Heart left ventricle (tissue), 16 donors: ENCODE results near the gene PRDM10. TPM values are rescaled to one million over a fixed set of nuclear protein-coding genes. Genes with fewer than 3 reads are reported as not detected.
A peak's percentile ranks its signal among the peaks of the same experiment; 100 is the strongest.
"Not testable (repeated sequence)": the region's sequence is repeated elsewhere in the genome, so short reads cannot be mapped to it uniquely, and the experiment has no call there.

ENCODE experiments used
- ATAC-seq, 4 donors: fragments of 200-7000 bp; cut with Tn5 transposase; one replicate each; pipeline ENCODE4 v1.9.1; 2020 to 2022; ENCODE audit warnings: moderate library complexity in 4 of 4, mild to moderate bottlenecking in 3 of 4, moderate number of reproducible peaks in 1 of 4
- DNase-seq, 5 donors: peaks; one replicate each; pipeline ENCODE4 v3.0.0-alpha.2; 2020
- H3K27ac ChIP-seq, 12 donors: fragments of 200-600 bp; sonication (generic) in 4 of 12; one replicate each; pipeline versions ENCODE4 v1.5.0 to v1.8.0; 2016 to 2022; ENCODE audit warnings: mild to moderate bottlenecking in 2 of 12
- H3K27me3 ChIP-seq, 9 donors: fragments of 200-600 bp; sonication (generic) in 2 of 9; one replicate each; pipeline versions ENCODE4 v1.5.1 to v1.8.0; 2016 to 2022; ENCODE audit warnings: mild to moderate bottlenecking in 3 of 9
- H3K36me3 ChIP-seq, 9 donors: fragments of 200-600 bp; sonication (generic) in 2 of 9; one replicate each; pipeline versions ENCODE4 v1.5.0 to v1.8.0; 2018 to 2022; ENCODE audit warnings: mild to moderate bottlenecking in 2 of 9
- H3K4me1 ChIP-seq, 12 donors: fragments of 200-600 bp; sonication (generic) in 4 of 12; one replicate each; pipeline versions ENCODE4 v1.5.0 to v1.8.0; 2016 to 2022; ENCODE audit warnings: mild to moderate bottlenecking in 3 of 12
- H3K4me3 ChIP-seq, 12 donors: fragments of 200-600 bp; sonication (generic) in 4 of 12; one replicate each; pipeline versions ENCODE4 v1.5.0 to v1.8.0; 2017 to 2022; ENCODE audit warnings: mild to moderate bottlenecking in 9 of 12, moderate library complexity in 4 of 12
- H3K9me3 ChIP-seq, 12 donors: fragments of 200-600 bp; sonication (generic) in 4 of 12; one replicate each; pipeline versions ENCODE4 v1.5.0 to v1.8.0; 2016 to 2022; ENCODE audit warnings: mild to moderate bottlenecking in 1 of 12
- POLR2A ChIP-seq, 2 donors: fragments of 450-650 bp; IDR thresholded peaks; one replicate each; pipeline ENCODE4 v1.6.1; 2017; ENCODE audit warnings: antibody characterized with exemption in 2 of 2, mild to moderate bottlenecking in 2 of 2, moderate library complexity in 2 of 2
- WGBS, 4 donors: extraction: QIAGEN DNeasy Blood & Tissue Kit in 2 of 4; methylation state at CpG; one replicate each; pipeline versions ENCODE4 v1.1.5 to v1.1.7; 2013 to 2018; 5-methylcytosine and 5-hydroxymethylcytosine counted together
- intact Hi-C, 10 donors: fragments of 100-400 bp; cut with DNase I; formaldehyde crosslinking; loops; one replicate each; pipeline versions ENCODE4 v1.11.1 to v1.14.2; 2022
- polyA plus RNA-seq, 2 donors: library from polyadenylated mRNA; stranded (reverse); fragments of 200-250 nt; gene quantifications; one replicate each; pipeline ENCODE4 v1.2.3, GENCODE V29; 2013
- total RNA-seq, 9 donors: library from RNA; depleted of rRNA in 2 of 9; stranded (reverse); fragments of >200 nt in 2 of 9; fragmentation: NEBNext Ultra II Directional in 3 of 9; extraction: Animal tissue kit (Norgen Biotek cat#: 25700) in 3 of 9; gene quantifications; one replicate each; pipeline versions ENCODE4 v1.1.0 to v1.2.4, GENCODE V29; 2016 to 2023
- TF ChIP-seq, protein P1 (sequence below), 12 donors: fragments of 200-600 bp; sonication (generic) in 4 of 12; IDR thresholded peaks; one replicate each; pipeline versions ENCODE4 v1.5.0 to v1.8.0; 2018 to 2022; ENCODE audit warnings: antibody characterized with exemption in 12 of 12, mild to moderate bottlenecking in 5 of 12
- donor health status: ischemic (EF 13 %, LVEDD 7.1; RV severe dilation, severe dysfunction).
- donor health status: healthy with polysubstance abuse.
- donor health status: DM: no; HTN: yes; CAD: no.
- donor health status: DM: no; HTN: no; CAD: no.
- donor health status: ischemic (EF 25% LVEDD 6.9; RV normal size, moderate dysfunction).
- donor health status: ischemic (EF 25% LVEDD 5.7; RV mildly dilated, moderate dysfunction).
- donor health status: healthy.
- donor health status: DM: yes; HTN: yes; CAD: no.
- donor health status: ischemic (EF 35%, LVEDD 5.7; RV mildly dilated, moderate dysfunction).
- donor health status: nonischemic (EF 11% LVEDD 7.7; RV severe dilation, severe dysfunction).
- donor health status: DM: yes; HTN: yes; CAD: no.
- donor health status: PGD.
- donor health status: ischemic (EF 29% LVEDD 5.4; RV normal size, mild dysfunction).
- donor health status: nonischemic (EF 23%, LVEDD 6.1; RV moderate dilation, normal function).

PRDM10 gene
- total and polyA plus RNA-seq, 11 donors = 1.6 to 6.8 (median 4.4) TPM

DNA sequence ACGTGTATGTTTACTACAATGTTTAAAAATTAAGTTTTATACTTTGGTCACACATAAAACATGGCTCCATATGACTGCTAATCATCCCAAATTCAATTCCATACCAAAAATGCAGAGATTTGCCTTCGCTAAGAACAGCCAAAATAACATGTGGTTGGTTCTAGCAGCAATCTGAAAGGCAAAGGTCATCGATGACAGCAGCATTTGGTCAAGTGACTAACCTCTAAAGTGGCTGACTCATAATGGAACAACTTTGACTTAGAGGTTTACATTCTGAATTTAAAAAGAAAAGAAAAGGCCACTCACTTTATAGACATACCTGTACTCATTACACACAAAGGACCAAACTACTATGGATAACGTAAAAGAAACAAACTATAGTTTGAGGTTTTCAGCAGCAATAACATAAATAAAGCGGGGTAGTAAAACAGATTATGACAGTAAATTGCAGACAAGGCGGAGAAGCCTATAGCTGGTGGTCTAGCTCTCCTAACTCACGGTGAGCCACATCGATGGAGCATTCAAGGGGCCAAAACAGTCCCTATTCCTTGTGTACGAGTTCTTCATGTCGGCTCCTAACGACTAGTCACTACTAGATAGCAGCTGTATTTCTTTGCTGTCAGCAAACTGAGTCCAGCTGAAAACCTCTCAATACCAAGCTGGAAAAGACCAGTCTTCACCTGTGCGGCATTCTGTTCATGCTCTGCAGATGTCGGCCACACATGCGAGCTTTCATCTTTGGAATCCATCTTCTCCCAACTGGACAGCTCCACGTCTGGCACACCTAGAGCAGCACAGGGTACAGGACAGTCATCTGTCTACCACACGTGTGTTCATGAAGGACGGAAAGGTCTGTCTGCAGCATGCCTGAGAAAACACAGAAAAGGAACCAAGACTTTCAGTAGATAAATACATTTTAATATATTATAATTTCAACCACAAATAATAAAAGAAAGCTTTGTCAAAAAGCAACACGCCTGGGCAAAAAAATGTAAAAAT lies 42.1 kb downstream of the PRDM10 start:
- Histone ChIP-seq H3K27me3 (no peaks in the 10 kb centered on the region), H3K9me3 (no peaks in the 10 kb centered on the region), H3K36me3 (peaks cover 0 to 38% (median 23%) of the 10 kb centered on the region in 9 donors), H3K4me3 (no peak overlapping the region), H3K27ac (no peak overlapping the region), H3K4me1 (peaks cover 0 to 6% (median 0%) of the 10 kb centered on the region in 12 donors)
- intact Hi-C loops = no loop called here
- ATAC-seq = peak in 2 of 4 donors; percentile 43 to 45
- TF ChIP-seq, protein P1, sequence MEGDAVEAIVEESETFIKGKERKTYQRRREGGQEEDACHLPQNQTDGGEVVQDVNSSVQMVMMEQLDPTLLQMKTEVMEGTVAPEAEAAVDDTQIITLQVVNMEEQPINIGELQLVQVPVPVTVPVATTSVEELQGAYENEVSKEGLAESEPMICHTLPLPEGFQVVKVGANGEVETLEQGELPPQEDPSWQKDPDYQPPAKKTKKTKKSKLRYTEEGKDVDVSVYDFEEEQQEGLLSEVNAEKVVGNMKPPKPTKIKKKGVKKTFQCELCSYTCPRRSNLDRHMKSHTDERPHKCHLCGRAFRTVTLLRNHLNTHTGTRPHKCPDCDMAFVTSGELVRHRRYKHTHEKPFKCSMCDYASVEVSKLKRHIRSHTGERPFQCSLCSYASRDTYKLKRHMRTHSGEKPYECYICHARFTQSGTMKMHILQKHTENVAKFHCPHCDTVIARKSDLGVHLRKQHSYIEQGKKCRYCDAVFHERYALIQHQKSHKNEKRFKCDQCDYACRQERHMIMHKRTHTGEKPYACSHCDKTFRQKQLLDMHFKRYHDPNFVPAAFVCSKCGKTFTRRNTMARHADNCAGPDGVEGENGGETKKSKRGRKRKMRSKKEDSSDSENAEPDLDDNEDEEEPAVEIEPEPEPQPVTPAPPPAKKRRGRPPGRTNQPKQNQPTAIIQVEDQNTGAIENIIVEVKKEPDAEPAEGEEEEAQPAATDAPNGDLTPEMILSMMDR (IDR thresholded peaks at IDR 0.05) = no peak
- TF ChIP-seq POLR2A (IDR thresholded peaks at IDR 0.05) = no peak
- DNase-seq = no peak
- WGBS, 4 donors = 90 to 96% (median 94%) methylated on average over 18 of the region's 18 CpGs

DNA sequence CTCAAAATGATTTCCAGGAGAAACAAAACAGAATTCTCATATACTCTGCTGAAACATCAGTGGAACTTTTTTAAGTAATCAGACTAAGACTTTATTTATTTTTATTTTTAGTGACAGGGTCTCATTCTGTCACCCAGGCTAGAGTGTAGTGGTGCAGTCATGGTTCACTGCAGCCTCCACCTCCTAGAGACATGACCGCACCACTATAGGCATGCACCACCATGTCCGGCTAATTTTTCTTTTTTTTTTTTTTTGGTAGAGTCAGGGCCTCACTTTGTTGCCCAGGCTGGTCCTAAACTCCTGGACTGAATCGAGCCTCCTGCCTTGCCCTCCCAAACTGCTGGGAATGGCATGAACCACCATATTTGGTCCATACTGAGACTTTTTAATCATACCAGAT lies 42.9 kb downstream of the PRDM10 start:
- ATAC-seq (no peak), DNase-seq (no peak)
- TF ChIP-seq, protein P1 (IDR thresholded peaks at IDR 0.05) = no peak
- TF ChIP-seq POLR2A (IDR thresholded peaks at IDR 0.05) = no peak
- intact Hi-C loops = no loop called here
- Histone ChIP-seq H3K27me3 (no peaks in the 10 kb centered on the region), H3K9me3 (no peaks in the 10 kb centered on the region), H3K27ac (no peak overlapping the region), H3K36me3 (peaks cover 0 to 45% (median 28%) of the 10 kb centered on the region in 9 donors), H3K4me1 (peaks cover 0 to 6% (median 0%) of the 10 kb centered on the region in 12 donors), H3K4me3 (no peak overlapping the region)
- WGBS, 4 donors = 91 to 99% (median 98%) methylated on average over 3 of the region's 3 CpGs

DNA sequence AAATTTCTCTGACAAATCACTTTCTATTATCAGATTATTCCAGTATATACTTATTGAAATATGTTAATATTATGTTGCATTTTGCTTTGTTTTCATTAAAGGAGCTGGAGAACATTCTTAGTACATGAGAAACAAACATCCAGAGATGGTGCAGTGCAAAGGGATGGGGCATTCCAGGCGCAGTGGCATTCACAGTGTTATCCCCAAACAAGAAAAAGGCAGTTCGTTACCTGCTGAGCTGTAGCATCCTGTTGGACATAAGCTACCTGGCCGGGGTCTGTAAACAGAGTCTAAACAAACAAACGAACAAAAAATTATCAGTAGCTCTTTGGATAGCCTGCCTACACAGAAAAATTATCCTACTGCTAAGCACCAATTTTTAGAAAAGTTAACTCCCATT lies 47.4 kb downstream of the PRDM10 start:
- Histone ChIP-seq H3K27me3 (no peaks in the 10 kb centered on the region), H3K36me3 (peaks cover 0 to 41% (median 28%) of the 10 kb centered on the region in 9 donors), H3K9me3 (no peaks in the 10 kb centered on the region), H3K4me3 (no peak overlapping the region), H3K27ac (no peak overlapping the region), H3K4me1 (peaks cover 0 to 10% (median under 1%) of the 10 kb centered on the region in 12 donors)
- intact Hi-C loops = no loop called here
- no peak for ATAC-seq
- DNase-seq = no peak
- 94 to 97% (median 96%) methylated on average over 4 of the region's 4 CpGs for WGBS, 4 donors
- TF ChIP-seq, protein P1 (IDR thresholded peaks at IDR 0.05) = no peak
- no peak for TF ChIP-seq POLR2A (IDR thresholded peaks at IDR 0.05)

DNA sequence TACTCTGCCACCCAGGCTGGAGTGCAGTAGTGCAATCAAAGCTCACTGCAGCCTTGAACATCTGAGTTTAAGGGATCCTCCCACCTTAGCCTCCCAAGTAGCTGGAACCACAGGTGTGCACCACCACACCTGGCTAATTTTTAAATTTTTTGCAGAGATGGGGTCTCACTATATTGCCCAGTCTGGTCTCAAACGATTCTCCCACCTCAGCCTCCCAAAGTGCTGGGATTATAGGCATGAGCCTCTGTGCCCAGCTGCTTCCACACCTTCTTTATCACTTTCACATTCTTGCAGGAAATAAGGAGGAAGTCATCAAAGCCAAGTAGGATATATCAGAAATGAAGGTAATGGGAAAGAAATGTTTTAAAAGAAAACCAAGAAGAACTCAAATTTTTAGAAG lies 47.9 kb downstream of the PRDM10 start:
- H3K9me3 ChIP-seq, ATAC-seq, intact Hi-C loops, H3K4me3 ChIP-seq, H3K27ac ChIP-seq, DNase-seq, H3K27me3 ChIP-seq: not testable (repeated sequence)
- H3K36me3 ChIP-seq = peaks cover 0 to 35% (median 24%) of the 10 kb centered on the region in 9 donors
- peaks cover 0 to 16% (median 2%) of the 10 kb centered on the region in 12 donors for H3K4me1 ChIP-seq
- WGBS, 4 donors = 77 to 91% (median 88%) methylated on average over 1 of the region's 1 CpG
